Fibroblast of skin of left quadriceps (primary cell): ENCODE measurements around the gene TNFAIP2.

Experiments
- DNase-seq, 2 experiments: peaks; one replicate each; pipeline ENCODE4 v3.0.0-alpha.2; 2013; ENCODE audit warnings: low read depth in 2 of 2

Gene TNFAIP2

DNA sequence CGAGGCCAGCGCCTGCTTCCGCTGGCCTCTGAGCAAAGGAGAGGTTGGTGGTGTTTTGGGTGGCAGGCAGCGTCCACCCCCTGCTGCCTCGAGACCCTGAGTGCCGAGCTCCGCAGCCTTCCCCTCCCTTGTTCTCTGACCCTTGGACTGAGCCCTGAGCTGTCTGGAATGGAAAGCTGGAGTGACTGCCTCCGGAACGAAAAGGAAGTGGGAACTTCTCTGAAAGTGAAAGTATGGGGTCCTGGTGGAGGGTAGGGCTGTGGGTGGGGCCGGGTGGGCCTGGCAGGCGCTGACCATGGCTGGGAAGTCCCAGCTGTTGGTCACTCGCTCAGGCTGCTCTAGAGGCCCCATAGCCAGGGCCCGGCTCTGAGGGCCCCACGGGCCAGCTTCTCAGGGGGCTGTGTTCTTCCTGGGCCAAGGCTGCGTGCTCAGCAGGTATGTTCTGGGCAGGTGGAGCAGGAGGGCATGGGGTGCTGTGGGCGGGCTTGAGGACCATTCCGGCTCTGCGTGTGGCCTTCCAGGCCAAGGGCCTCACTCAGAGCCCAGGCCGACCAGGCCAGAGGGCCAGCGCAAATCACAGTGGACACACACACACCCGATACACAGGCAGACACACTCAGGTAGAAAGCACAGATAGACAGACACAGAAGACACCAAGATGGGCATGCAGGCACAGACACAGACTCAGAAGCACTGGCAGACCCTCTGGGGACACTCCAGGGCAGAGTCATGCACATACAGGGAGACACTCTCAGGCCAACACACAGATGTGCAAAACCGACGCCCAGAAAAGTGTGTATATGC, 28.7 kb upstream of the TNFAIP2 start, which contains the start of gene EXOC3L4:
EXOC3L4 (plus strand) TSS at position 320 of the 804 bp plus-strand sequence. CDS start 5,495 bp downstream, outside the sequence.
- DNase-seq: no peak

DNA sequence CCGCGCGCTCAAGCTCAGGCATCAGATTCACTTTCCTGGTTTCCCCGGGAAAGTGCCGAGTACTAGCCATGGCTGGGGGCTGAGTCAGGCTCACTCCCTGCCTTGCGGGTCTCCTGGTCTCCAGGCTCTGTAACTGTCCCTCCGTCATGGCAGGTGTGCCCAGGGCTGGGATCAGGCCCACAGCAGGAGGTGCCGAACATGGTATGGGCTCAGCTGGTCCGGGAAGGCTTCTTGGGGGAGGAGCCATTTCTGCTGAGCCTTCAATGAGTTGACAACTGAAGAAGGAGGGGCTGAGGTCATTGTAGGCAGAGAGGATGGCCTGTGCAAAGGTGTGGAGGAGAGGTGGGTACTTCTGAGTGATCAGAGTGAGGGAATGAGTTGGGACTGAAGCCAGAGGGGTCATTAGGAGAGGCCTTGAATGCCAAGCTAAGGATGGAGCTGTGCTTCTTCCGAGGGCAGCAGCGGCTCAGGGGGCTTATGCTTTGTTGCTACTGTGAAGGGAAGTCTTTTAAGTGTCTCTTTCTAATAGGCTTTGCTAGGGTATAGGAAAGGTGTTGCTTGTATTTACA, 28.0 kb upstream of the TNFAIP2 start:
- DNase-seq: no peak

DNA sequence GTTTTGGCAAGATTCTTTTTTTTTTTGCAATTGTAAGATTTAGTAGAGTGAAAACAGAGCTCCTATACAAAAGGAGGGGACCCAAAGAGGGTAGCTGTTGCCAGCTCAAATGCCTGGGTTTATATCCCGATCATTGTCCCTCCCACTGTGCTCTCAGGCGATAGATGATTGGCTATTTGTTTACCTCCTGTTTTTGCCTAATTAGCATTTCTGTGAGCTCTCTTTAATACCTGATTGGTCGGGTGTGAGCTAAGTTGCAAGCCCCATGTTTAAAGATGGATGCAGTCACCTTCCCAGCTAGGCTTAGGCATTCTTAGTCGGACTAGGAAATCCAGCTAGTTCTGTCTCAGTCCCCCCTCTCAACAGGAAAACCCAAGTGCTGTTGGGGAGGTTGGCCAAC, 26.9 kb upstream of the TNFAIP2 start:
- no peak for DNase-seq

DNA sequence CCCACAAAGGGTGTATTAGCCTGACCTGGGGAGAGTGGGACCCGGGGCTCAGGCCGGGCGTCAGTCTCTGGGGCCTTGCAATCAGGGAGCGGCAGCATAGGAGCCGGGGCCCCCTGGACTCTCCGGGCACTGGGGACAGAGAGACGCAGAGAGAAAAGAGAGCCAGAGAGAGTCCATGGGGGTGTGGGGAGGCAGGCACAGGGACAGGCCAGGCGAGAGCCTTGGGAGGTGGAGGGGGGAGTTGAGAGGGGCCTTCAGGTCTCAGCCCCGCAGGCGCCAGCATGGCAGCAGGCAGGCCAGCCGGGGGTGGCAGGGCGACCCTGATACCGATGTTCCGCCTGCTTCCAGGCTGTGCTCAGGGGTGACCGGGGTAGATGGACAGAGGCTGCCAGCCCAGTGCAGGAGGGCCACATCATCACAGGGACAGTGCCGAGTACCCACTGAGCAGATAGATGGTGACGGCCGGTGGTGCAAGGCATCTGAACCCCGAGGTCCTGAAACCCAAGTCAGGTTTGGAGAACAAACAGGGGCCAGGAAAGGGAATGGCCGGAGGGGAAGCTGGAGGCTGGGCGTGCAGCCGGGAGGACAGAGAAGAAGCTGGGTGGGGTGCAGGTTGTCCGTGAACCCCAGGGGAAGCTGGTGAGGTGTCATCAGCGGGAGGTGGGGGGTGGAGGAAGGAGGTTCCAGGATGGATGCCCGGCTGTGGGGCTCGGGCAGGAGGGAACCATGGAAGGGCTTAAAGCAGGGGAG, 25.8 kb upstream of the TNFAIP2 start:
- DNase-seq: no peak

DNA sequence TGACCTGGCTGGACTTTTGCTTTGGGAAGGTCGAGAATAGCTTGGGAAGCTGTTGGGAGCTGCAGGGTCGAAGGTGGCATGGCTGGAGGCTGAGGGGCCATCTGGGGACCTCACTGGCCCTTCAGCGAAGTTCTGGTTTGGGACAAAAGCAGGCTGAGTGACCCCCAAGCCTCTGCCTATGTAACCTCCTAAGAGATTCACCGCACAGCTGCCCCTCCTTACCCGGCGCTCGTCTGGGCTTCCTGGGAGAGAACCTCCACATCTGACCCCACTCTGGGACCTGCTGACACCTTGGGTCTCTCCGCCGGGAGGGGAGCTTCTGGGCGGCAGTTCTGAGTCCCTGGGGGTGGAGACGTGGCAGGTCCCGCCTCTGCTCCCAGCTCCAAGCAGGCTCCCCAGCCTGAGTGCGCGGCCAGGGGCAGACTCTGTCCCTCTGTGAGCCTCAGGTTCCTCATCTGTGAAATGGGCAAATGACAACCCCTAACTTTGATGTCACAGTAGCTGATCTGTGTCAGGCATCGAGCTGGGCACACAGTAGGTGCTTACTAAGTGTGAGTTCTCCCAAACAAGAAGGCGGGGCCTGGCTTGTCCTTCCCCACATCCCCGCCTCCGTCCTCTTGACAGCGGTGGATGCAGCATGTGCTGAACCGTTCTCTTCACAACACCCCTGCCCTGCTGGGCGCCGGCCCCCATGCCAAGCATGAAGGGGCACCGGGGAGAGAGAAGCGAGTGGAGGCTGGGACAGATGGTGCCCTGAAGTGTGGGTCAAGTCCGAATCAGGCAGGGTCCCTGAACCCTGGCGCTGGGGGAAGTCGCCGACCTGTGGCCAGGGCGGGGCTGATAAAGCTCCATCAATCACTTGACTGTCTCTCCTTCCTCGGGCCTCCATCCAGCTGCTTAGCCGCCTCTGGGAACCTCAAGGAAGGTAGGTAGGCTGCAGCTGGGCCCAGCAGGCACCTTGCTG, 25.0 kb upstream of the TNFAIP2 start:
- no peak for DNase-seq

DNA sequence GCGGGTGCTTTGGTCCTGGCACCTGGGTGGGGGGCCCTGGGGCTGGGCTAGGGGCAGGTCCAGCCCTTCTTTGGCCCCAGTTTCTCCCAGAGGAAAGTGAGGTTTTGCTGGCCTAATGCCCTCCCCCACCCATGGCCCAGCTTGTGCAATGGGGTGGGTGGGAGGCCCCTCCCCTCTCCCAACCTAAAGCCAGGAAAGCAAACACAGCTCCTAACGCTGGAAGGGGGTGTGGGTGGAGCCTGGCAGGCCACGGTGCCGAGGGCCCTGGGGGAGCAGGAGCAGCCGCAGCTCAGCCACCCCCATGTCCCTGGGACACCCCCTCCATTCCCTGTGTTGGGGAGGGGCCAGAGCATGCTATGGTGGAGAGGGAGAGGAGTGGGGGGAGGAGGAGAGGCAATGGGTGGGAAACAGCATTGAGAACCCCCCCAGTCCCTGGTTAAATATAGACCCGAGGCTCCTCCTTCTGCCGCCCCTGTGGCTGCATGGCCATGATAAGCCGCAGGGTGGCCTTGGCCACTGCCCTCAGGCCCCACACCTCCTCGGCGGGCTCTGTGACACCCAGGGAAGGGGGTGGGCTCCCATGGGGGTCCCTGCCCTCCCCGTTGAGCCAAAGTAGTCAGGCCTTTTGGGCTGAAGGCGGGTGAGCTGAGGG, 24.1 kb upstream of the TNFAIP2 start:
- no peak for DNase-seq

DNA sequence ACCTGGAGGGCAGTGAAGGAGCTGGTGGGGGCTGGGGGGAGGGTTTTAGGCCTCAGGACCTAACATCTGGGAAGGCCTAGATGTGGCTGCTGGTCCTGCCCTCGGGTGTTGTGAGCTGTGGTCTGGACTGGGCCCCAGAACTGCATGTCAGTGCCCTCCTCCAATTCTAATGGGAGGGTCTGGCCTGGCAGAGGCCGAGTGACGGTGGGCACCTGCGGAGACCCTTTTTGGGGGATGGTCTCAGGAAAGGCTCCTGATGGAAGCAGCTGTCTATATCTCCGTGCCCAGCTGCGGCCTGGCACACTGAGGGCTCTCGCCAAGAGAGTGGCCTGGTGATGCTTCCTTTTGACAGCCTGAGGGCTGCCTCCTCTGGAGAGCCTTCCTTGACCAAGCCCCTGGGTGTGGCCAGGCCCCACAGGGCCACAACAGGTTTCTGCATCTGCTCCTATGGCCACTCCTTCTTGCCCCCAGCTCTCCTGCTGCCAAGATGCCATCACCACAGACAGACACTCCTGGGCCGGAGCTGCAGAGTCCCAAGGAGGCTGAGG, 23.5 kb upstream of the TNFAIP2 start:
- DNase-seq: no peak

DNA sequence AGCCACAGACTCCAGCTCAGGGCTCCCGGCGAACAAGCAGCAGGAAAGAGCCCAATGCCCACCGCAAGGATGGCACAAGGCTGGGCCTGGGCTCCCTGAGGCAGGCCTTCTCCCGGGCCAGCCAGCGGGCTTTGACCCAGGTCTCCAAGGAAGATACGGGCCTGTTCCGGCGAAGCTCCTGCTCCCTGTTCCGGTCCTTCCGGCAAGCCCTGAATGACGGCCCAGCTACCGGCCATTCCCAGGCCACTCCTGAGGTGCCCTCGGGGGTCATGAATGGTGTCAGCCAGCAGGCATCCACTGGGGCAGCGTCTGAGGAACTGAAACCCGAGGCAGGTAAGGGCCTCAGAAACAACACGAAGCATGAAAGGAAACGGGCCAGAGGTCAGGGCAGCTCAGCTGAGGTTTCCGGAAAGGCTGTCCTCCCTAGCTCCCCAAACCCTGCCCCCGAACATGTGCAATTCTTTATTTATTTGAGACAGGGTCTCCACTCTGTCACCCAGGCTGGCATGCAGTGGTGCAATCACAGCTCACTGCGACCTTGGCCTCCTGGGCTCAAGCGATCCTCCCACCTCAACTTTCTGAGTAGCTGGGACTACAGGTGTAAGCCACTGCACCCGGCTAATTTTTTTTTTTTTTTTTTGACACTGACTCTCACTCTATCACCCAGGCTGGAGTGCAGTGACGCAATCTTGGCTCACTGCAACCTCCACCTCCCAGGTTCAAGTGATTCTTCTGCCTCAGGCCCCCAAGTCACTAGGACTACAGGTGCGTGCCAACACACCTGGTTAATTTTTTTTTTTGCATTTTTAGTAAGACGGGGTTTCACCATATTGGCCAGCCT, 22.8 kb upstream of the TNFAIP2 start:
- DNase-seq: no peak

DNA sequence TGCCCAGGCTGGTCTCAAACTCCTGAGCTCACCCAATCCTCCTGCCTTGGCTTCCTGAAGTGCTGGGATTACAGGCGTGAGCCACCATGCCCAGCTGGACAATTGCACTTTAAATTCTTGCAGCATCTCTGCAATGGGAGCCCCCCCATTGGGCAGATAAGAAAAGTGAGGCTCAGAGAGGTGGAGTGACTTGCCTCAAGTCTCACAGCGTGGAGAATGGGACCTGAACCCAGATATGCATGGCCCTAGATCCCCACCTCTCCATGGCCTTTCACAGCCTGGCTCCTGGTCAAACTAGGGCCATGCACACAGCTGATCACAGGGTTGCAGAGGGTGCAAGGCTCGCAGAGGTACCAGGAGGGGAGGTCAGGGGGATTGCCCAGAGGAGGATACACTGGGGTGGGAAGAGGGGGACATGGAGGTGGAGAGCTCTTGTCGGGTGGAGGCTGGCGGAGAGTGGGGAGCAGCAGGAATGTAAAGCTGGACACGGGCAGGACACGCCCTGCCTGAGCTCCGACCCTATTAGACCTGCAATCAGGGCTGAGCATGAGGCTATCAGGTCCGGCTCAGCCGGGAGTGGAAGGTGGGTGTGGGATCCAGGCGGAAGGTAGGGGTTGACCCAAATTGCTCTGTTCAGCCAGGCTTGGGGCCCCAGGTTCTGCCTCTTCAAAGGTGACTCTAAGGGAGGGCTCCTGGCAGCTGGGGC, 21.9 kb upstream of the TNFAIP2 start:
- no peak for DNase-seq

DNA sequence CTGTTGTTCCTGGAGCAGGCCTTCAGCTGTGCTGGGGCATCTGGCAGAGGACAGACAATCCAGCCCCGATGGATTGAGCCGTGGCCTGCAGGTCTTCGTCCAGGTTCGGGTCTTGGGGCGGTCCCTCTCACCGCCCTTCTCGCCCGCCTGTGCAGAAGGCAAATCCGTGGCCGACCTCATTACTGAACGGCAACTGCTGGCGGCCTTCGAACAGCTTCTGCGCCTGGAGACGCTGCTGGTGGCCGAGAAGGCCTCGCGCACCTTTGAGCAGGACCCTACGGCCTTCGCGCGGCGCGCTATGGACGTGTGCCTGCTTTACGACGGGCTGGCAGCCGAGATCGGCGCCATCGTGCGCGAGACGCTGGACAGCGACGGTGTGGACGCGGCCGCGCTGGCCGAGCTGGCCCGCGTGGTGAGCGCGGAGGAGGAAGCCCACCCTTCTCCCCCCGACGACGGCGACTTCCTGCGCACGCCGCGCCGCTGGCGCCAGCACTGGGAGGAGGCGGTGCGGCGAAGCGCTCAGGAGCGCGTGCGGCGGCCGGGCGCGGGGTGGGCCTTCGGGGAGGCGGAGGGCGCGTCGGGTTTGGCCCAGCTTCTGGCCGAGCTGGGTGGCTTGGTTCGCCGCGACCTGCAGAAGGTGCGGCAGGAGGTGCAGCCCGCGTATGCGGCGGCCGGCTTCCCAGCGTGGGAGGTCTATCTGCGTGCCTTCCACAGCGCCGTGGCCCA, 21.1 kb upstream of the TNFAIP2 start:
- no peak for DNase-seq

DNA sequence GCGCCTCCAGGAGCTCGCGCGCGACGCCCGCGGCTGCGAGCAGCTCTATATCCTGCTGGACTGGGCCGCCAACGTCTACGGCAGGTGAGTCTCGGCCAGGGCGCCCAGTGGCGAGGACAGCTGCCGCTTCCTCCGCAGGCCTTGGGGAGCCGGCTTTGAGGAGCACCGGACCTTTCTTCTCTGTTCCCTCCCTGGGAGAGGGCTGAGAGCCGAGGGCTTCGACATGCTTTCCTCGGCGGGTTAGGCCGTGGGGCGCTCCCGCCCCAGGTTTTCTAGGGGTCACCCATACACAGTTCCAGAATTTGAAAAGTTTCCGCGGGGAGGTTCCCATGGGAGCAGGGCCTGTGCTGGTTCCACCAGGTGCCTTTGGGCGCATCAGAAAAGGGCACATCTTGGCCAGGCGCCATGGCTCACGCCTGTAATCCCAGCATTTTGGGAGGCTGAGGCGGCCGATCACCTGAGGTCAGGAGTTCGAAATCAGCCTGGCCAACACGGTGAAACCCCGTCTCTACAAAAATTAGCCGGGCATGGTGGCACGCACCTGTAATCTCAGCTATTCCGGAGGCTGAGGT, 20.5 kb upstream of the TNFAIP2 start:
- DNase-seq: no peak

DNA sequence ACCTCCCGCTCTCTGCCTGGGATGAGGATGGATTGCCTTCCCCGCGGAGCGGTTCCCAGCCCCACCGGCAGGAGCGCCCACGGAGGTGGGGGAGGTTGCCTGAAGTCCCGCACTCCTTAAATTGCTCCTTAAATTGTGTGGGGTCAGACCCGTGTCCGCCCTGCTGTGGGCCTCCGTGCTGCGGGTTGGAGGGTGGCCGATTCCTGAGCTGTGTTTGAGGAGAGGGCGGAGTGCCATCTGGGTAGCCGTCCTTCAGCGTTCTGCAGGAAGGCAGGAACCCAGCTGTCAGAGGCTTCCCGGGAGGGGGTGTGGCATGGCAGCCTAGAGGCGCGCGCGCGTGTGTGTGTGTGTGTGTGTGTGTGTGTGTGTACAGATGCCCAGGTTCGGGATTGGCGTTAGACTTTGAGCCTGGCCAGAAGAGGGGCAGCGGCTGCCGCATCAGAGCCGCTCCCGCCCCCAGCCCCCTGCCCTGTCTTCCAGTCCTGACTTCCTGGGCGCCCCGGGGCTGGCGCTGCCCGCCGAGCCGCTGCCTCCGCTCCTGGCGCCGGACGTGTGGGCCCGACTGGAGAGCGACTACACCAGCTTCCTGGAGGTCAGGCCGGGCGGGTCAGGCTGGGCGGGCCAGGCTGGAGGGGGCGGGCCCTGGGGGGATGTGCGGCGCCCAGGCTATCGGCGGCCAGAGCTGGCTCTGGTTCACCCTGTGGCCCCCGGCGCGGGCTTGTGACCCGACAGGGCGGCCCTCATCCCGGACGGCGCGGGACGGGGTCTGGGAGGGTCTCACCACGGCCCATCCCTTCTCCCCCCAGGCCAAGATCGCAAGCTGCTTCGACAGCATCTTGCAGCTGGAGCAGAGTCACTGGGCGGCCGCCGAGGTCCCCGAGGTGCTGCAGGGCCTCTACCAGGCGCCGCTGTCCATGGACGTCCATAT, 19.5 kb upstream of the TNFAIP2 start:
- no peak for DNase-seq

DNA sequence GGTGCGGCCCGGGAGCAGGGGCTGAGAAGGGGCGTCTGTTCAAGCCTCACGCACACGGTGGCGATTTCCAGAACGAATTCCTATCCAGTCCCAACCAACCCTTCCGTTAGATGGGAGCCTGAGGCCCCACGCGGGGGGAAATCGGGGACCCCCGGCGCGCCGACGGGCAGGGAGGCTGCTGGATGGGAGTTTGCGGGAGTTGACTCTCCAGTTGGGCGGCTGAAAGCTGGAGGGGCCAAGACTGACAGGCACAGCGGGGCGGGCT, 18.9 kb upstream of the TNFAIP2 start:
- no peak for DNase-seq

DNA sequence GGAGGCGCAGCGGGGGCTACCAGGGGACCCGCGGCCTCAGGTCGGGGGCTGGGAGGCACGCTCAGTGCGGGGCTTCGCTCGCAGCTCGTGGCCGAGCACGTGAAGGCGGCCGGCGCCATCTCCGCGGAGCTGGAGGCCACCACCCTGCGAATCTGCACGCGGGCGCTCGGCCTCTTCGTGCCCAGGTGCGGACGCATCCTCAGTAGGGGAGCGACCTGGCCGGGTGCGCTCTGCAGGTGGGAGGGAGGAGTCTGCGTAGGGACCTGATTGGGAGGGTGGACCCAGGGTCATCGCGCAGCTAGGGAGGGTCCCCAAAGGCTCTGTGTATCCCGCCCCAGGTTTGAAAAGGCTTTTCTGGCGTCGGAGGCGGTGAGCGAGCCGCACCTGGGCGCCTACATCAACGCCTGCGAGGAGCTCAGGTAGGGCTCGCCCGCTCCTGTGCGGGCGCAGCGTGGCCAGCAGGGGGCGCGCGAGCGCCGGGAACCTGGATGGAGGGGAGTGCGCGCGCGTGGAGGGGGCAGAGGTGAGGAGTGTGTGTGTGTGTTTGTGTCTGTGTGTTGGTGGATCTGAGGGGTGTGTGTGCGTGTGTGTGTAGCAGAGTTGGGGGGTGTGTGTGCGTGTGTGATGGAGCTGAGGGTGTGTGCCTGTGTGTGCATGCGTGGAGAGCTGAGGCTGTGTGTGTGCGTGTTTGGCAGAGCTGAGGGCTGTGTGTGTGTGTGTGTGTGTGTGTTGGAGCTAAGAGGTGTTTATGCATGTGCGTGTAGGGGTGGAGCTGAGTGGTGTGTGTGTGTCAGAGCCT, 18.4 kb upstream of the TNFAIP2 start:
- peak in 1 of 2 experiments; percentile 15 for DNase-seq

DNA sequence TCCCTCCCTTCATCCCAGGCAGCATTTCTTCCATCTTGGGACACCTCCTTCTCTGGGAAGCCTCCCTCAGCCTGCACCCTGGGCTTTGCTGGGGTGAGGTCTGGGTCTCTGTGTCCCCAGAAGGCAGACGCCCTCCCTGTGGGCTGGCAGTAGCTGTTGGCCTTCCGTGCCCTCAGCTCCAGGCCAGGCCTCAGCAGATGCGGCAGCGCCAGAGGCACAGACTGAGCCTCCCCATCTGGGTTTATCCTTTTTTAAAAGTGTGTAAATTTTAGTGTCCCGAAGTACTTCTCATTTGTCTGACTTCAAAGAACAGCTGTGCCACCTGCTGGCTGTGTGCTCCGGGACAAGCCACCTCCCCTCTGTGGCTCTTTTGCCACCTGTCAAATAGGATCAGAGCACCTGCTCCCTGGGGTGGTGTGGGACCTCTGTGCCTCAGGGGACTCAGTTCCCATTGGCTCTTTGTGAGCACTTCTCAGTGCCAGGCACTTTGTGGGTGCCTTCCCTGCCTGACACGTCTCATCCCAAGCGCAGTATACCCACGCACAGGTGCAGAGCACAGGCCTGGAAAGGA, 17.6 kb upstream of the TNFAIP2 start:
- DNase-seq: no peak

DNA sequence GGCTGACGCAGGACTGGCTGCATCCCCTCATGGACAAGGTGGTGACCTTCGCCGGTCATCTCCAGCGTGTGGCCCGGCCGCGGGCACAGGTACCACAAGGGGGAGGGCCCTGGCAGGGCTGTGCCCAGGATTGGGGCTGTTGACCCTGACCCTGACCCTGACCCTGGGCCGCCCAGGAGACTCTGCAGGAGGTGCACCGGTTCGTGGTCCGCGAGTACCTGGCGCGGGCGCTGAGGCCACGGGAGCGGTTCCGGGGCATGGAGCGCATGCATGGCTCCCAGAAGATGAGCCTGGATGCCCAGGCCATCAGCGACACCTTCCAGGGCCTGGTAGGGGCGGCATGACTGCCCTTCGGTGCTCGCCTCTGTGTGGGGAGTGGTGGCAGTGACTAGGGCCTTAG, 15.8 kb upstream of the TNFAIP2 start:
- DNase-seq: no peak
